IMR-90 (cell line): ENCODE measurements around the gene SPATA2. TPM values are rescaled to one million over a fixed set of nuclear protein-coding genes. Genes with fewer than 3 reads are reported as not detected.

Experiments used
- ATAC-seq: fragments of 200-7000 bp; cut with Tn5 transposase; 2 replicates; pipeline ENCODE4 v1.9.1; 2020; ENCODE audit warnings: low read depth, mild to moderate bottlenecking, moderate library complexity
- BruUV-seq: library from RNA; stranded (reverse); fragments of 400-500 nt; replicated peaks from 2 replicates; lab custom pipeline; 2021; lab: Mats Ljungman, UMichigan
- CTCF ChIA-PET: fragments of 300-600 bp; formaldehyde crosslinking; extraction: SDS; loops from one replicate; lab custom pipeline; 2021; ENCODE audit warnings: antibody characterized with exemption; lab: Yijun Ruan, JAX
- POLR2A ChIA-PET: fragments of 300-600 bp; sonication (Branson Sonifier 250); formaldehyde crosslinking; loops from one replicate; lab custom pipeline; 2022; ENCODE audit warnings: antibody characterized with exemption; ENCODE audit not compliant: unreplicated experiment; lab: Charles Lee
- DNase-seq: peaks from one replicate; pipeline ENCODE4 v3.0.0; 2013
- H2AFZ ChIP-seq: replicated peaks from 2 replicates; pipeline ENCODE3; 2013; ENCODE audit warnings: low read length, mild to moderate bottlenecking; ENCODE audit not compliant: poor library complexity
- H2AK5ac ChIP-seq: 2 replicates; pipeline ENCODE4 v1.6.1; 2013; ENCODE audit warnings: low read depth, low read length, inconsistent platforms
- H2AK9ac ChIP-seq: replicated peaks from 2 replicates; pipeline ENCODE3; 2013; ENCODE audit warnings: mild to moderate bottlenecking, low read depth, low read length, moderate library complexity; ENCODE audit not compliant: poor library complexity
- H2BK120ac ChIP-seq: 2 replicates; pipeline ENCODE4 v1.6.1; 2013; ENCODE audit warnings: low read depth, low read length, inconsistent platforms
- H2BK15ac ChIP-seq: 3 replicates; pipeline ENCODE4 v1.6.1; 2013; ENCODE audit warnings: low read depth, low read length, inconsistent platforms
- H2BK20ac ChIP-seq: 2 replicates; pipeline ENCODE4 v1.6.1; 2013; ENCODE audit warnings: low read depth, mild to moderate bottlenecking, inconsistent platforms, low read length, moderate library complexity
- H2BK5ac ChIP-seq: 2 replicates; pipeline ENCODE4 v1.6.1; 2013; ENCODE audit warnings: mild to moderate bottlenecking, low read depth, low read length, inconsistent platforms; ENCODE audit not compliant: poor library complexity, severe bottlenecking
- H3K14ac ChIP-seq: replicated peaks from 2 replicates; pipeline ENCODE4 v1.6.1; 2013; ENCODE audit warnings: low read depth, low read length, inconsistent platforms
- H3K18ac ChIP-seq: 2 replicates; pipeline ENCODE4 v1.6.1; 2013; ENCODE audit warnings: low read depth, low read length, control low read depth
- H3K23ac ChIP-seq: 2 replicates; pipeline ENCODE4 v1.6.1; 2013; ENCODE audit warnings: low read depth, low read length, inconsistent platforms
- H3K27ac ChIP-seq: 2 replicates; pipeline ENCODE4 v1.5.1; 2013; ENCODE audit warnings: mild to moderate bottlenecking, control low read depth, low read length; ENCODE audit not compliant: insufficient read depth
- H3K27me3 ChIP-seq: 2 replicates; pipeline ENCODE4 v1.6.1; 2013; ENCODE audit warnings: low read length; ENCODE audit not compliant: control insufficient read depth, insufficient read depth
- H3K36me3 ChIP-seq: 2 replicates; pipeline ENCODE4 v1.6.1; 2013; ENCODE audit warnings: low read length, mixed read lengths; ENCODE audit not compliant: control insufficient read depth, insufficient read depth
- H3K4ac ChIP-seq: 2 replicates; pipeline ENCODE4 v1.6.1; 2013; ENCODE audit warnings: low read depth, low read length, inconsistent platforms
- H3K4me1 ChIP-seq: 2 replicates; pipeline ENCODE4 v1.6.1; 2013; ENCODE audit warnings: low read length, mixed read lengths; ENCODE audit not compliant: control insufficient read depth, insufficient read depth
- H3K4me2 ChIP-seq: 2 replicates; pipeline ENCODE4 v1.6.1; 2013; ENCODE audit warnings: low read depth, mild to moderate bottlenecking, control low read depth, low read length, moderate library complexity
- H3K4me3 ChIP-seq: 2 replicates; pipeline ENCODE4 v1.5.1; 2013; ENCODE audit warnings: low read depth, mild to moderate bottlenecking, control low read depth, low read length, moderate library complexity; ENCODE audit not compliant: insufficient read depth
- H3K56ac ChIP-seq: 2 replicates; pipeline ENCODE4 v1.6.1; 2013; ENCODE audit warnings: low read length, inconsistent platforms; ENCODE audit not compliant: insufficient read depth; ENCODE audit errors: extremely low read depth
- H3K79me1 ChIP-seq, 2 experiments: 2 replicates each; pipeline ENCODE4 v1.6.1; 2013; ENCODE audit warnings: low read length in 2 of 2, inconsistent platforms in 1 of 2, low read depth in 1 of 2
- H3K9ac ChIP-seq: 2 replicates; pipeline ENCODE4 v1.6.1; 2013; ENCODE audit warnings: low read depth, low read length, control low read depth
- H3K9me1 ChIP-seq: 2 replicates; pipeline ENCODE4 v1.6.1; 2013; ENCODE audit warnings: low read length, inconsistent platforms; ENCODE audit not compliant: insufficient read depth
- H3K9me3 ChIP-seq: 2 replicates; pipeline ENCODE4 v1.6.1; 2013; ENCODE audit warnings: low read length; ENCODE audit not compliant: control insufficient read depth, insufficient read depth
- H4K20me1 ChIP-seq: 2 replicates; pipeline ENCODE4 v1.6.1; 2013; ENCODE audit warnings: low read length, inconsistent platforms; ENCODE audit not compliant: insufficient read depth
- H4K5ac ChIP-seq: 2 replicates; pipeline ENCODE4 v1.6.1; 2013; ENCODE audit warnings: mild to moderate bottlenecking, low read depth, low read length, control low read depth
- H4K8ac ChIP-seq, 2 experiments: 2 replicates each; pipeline ENCODE4 v1.6.1; 2013; ENCODE audit warnings: low read depth in 2 of 2, low read length in 2 of 2, control low read depth in 1 of 2, inconsistent platforms in 1 of 2
- H4K91ac ChIP-seq: 2 replicates; pipeline ENCODE4 v1.6.1; 2013; ENCODE audit warnings: low read depth, low read length, inconsistent platforms; ENCODE audit not compliant: insufficient read depth
- RAD21 ChIP-seq: IDR thresholded peaks from 2 replicates; pipeline ENCODE4 v1.6.1; 2012; ENCODE audit warnings: low read length, improper control_type of control experiment
- USF2 ChIP-seq: fragments of 150-350 bp; IDR thresholded peaks from 2 replicates; pipeline ENCODE4 v1.6.1; 2017; ENCODE audit warnings: mild to moderate bottlenecking, antibody characterized with exemption, low read length, low read depth
- WGBS, 2 experiments: methylation state at CpG; one replicate each; pipeline versions ENCODE4 v1.1.5 to v1.1.7; 2013; ENCODE audit warnings: missing lambda C conversion rate in 2 of 2; ENCODE audit not compliant: insufficient read length in 1 of 2; ENCODE audit errors: extremely low coverage in 2 of 2; 5-methylcytosine and 5-hydroxymethylcytosine counted together
- dilution Hi-C: fragments of 300-500 bp; cut with HindIII; formaldehyde crosslinking; loops from one replicate; pipeline ENCODE4 v1.14.3; 2018; ENCODE audit warnings: low sequenced_read_pairs; ENCODE audit not compliant: unreplicated experiment
- in situ Hi-C: fragments of 300-500 bp; cut with MboI; formaldehyde crosslinking; loops from 3 replicates; pipeline ENCODE4 v1.14.3; 2019; ENCODE audit warnings: low sequenced_read_pairs, inconsistent platforms, mixed read lengths
- intact Hi-C: fragments of 100-400 bp; cut with micrococcal nuclease; formaldehyde crosslinking; loops from 2 replicates; pipeline ENCODE4 v1.10.0; 2022
- polyA plus RNA-seq, 3 experiments: library from polyadenylated mRNA; depleted of rRNA; stranded (reverse); fragments of >200 nt; gene quantifications; 2 replicates each; pipeline ENCODE4 v1.2.3, GENCODE V29; 2012; ENCODE audit warnings: low replicate concordance in 1 of 3
- total RNA-seq: library from RNA; depleted of rRNA; stranded (reverse); fragments of >200 nt; gene quantifications from 2 replicates; pipeline ENCODE4 v1.2.3, GENCODE V29; 2012

SPATA2 gene
- total and polyA plus RNA-seq, 2 of the 4 experiments (the other 2 are of a cell fraction), result 1.3 to 4.5 TPM

GRCh38 chr20:49938173-49939163 lies 23.1 kb upstream of the SPATA2 start:
- Histone ChIP-seq H3K4me3 (peak overlapping the region; percentile 14), H3K23ac (peak overlapping the region; percentile 88), H3K27ac (peak overlapping the region; percentile 37), H3K4ac (peak overlapping the region; percentile 44), H2BK5ac (peak overlapping the region; percentile 31), H3K9me3 (no peaks in the 10 kb centered on the region), H2AFZ (no peak overlapping the region), H2BK20ac (0 out of 2 replicates have a peak overlapping the region, but pooled peaks have one; percentile 16), H2AK5ac (peak overlapping the region; percentile 76; the same call in 1 of the 2 replicates), H2BK120ac (no peak overlapping the region), H4K20me1 (peaks cover 45% of the 10 kb centered on the region), H3K9ac (peak overlapping the region; percentile 68; the same call in 1 of the 2 replicates), H3K9me1 (peaks cover 23% of the 10 kb centered on the region), H3K4me2 (peak overlapping the region; percentile 93), H4K5ac (peak overlapping the region; percentile 17; the same call in 1 of the 2 replicates), H4K8ac (peak overlapping the region in 1 of 2 experiments; percentile 16; a peak in 1 of 4 replicates), H3K14ac (peak overlapping the region; percentile 80), H3K36me3 (peaks cover 20% of the 10 kb centered on the region), H3K56ac (peak overlapping the region; percentile 41; the same call in 1 of the 2 replicates), H3K79me1 (peaks cover 4 to 60% of the 10 kb centered on the region in 2 experiments; a peak in 3 of 4 replicates), H4K91ac (peak overlapping the region; percentile 61), H2BK15ac (peak overlapping the region; percentile 32; the same call in 1 of the 3 replicates), H3K18ac (0 out of 2 replicates have a peak overlapping the region, but pooled peaks have one; percentile 7), H3K4me1 (peaks cover 13% of the 10 kb centered on the region), H2AK9ac (peak overlapping the region; percentile 18), H3K27me3 (no peaks in the 10 kb centered on the region)
- ChIA-PET POLR2A (no interaction called here), CTCF (no interaction called here)
- 65% methylated on average over 6 of the region's 12 CpGs; no CpG with 5 or more reads in 1 of the 2 experiments for WGBS, 2 experiments
- in situ Hi-C loops (no loop called here), intact Hi-C loops (no loop called here), dilution Hi-C loops (no loop called here)
- ATAC-seq, result peak; percentile 25
- BruUV-seq, result no TSS peak
- DNase-seq, result peak; percentile 82
- TF ChIP-seq RAD21 (no peak), USF2 (peak; percentile 61; the same call in 1 of the 2 replicates)
